Panc1 (cell line): Measurements from ENCODE around the gene ANKRD55.

Source experiments
- CTCF ChIP-seq: fragments of 450-650 bp; IDR thresholded peaks from 2 replicates; pipeline ENCODE4 v1.5.1; 2017; ENCODE audit warnings: mild to moderate bottlenecking
- POLR2AphosphoS5 ChIP-seq: IDR thresholded peaks from 2 replicates; pipeline ENCODE4 v1.6.1; 2012; ENCODE audit warnings: mild to moderate bottlenecking, low read depth, low read length, moderate library complexity
- REST ChIP-seq, 2 experiments: IDR thresholded peaks; 2 replicates each; pipeline ENCODE4 v1.6.1; 2011 to 2012; ENCODE audit warnings: low read depth in 2 of 2, control low read depth in 1 of 2, low read length in 1 of 2, mild to moderate bottlenecking in 1 of 2, moderate library complexity in 1 of 2; ENCODE audit not compliant: insufficient read depth in 1 of 2

GRCh38 chr5:56169949-56170348, 63.2 kb downstream of the ANKRD55 start:
- TF ChIP-seq POLR2AphosphoS5 (no peak), CTCF (no peak), REST (IDR thresholded peaks at IDR 0.05; ENCODE audit: insufficient read depth in 1 of 2, low read depth in 2 of 2, low read length in 1 of 2) (no peak)
